Thyroid gland (tissue), 4 donors: Measurements from ENCODE around the gene TOR3A. TPM values are rescaled to one million over a fixed set of nuclear protein-coding genes. Genes with fewer than 3 reads are reported as not detected.

Experiments
- DNase-seq, 2 donors: peaks; one replicate each; pipeline ENCODE4 v3.0.0-alpha.2; 2019
- H3K27ac ChIP-seq, 3 donors: fragments of 200-600 bp; sonication (generic); 1 replicate in 2 of 3; 2 replicates in 1 of 3; pipeline ENCODE4 v1.5.1; 2016 to 2019; ENCODE audit warnings: mild to moderate bottlenecking in 1 of 3, moderate library complexity in 1 of 3
- H3K27me3 ChIP-seq: fragments of 200-600 bp; sonication (generic); one replicate; pipeline ENCODE4 v1.5.1; 2019
- H3K36me3 ChIP-seq, 2 donors: fragments of 200-600 bp; sonication (generic); one replicate each; pipeline ENCODE4 v1.5.1; 2016 to 2019
- H3K4me1 ChIP-seq, 2 donors: fragments of 200-600 bp; sonication (generic); one replicate each; pipeline ENCODE4 v1.5.1; 2017 to 2019
- H3K4me3 ChIP-seq, 3 donors: fragments of 200-600 bp; sonication (generic); replicated peaks in 1 of 3; 1 replicate in 2 of 3; 2 replicates in 1 of 3; pipeline ENCODE4 v1.5.1; 2016; ENCODE audit warnings: mild to moderate bottlenecking in 1 of 3
- H3K9me3 ChIP-seq: fragments of 200-600 bp; sonication (generic); one replicate; pipeline ENCODE4 v1.5.1; 2017
- CTCF ChIP-seq, 6 experiments: fragments of 200-600 bp in 3 of 6; fragments of 450-650 bp in 3 of 6; sonication (generic) in 3 of 6; IDR thresholded peaks; one replicate each; pipeline ENCODE4 v1.5.1; 2016 to 2019; ENCODE audit warnings: antibody characterized with exemption in 6 of 6, mild to moderate bottlenecking in 2 of 6, inconsistent platforms in 1 of 6, moderate library complexity in 1 of 6
- POLR2A ChIP-seq, 2 donors: fragments of 450-650 bp; IDR thresholded peaks; one replicate each; pipeline ENCODE4 v1.6.1; 2017; ENCODE audit warnings: antibody characterized with exemption in 2 of 2, mild to moderate bottlenecking in 2 of 2, moderate library complexity in 1 of 2
- WGBS, 2 donors: methylation state at CpG; one replicate each; pipeline ENCODE4 v1.1.5; 2017; 5-methylcytosine and 5-hydroxymethylcytosine counted together
- intact Hi-C: fragments of 100-400 bp; cut with DNase I; formaldehyde crosslinking; loops from one replicate; pipeline ENCODE4 v1.15.1; 2023
- total RNA-seq, 4 donors: library from RNA; depleted of rRNA; stranded (reverse); fragments of >200 nt; gene quantifications; one replicate each; pipeline ENCODE4 v1.2.3, GENCODE V29; 2016

The TOR3A gene
- total RNA-seq, 4 donors from 2014 or later = 30.0 to 57.4 (median 45.2) TPM

- TF ChIP-seq CTCF (IDR thresholded peaks at IDR 0.05) (no peak), POLR2A (IDR thresholded peaks at IDR 0.05) (no peak)
- peaks cover 5 to 9% of the 10 kb centered on the region in 2 donors for H3K4me1 ChIP-seq
- no peaks in the 10 kb centered on the region for H3K36me3 ChIP-seq
- intact Hi-C loops = no loop called here
- no peaks in the 10 kb centered on the region for H3K27me3 ChIP-seq
- no peak overlapping the region for H3K27ac ChIP-seq
- H3K4me3 ChIP-seq = no peak overlapping the region
- no peak for DNase-seq
- no peaks in the 10 kb centered on the region for H3K9me3 ChIP-seq
Measured at GRCh38 chr1:179047636-179047997, 34.3 kb upstream of the TOR3A start.

GRCh38 chr1:179048339-179049124 lies 33.3 kb upstream of the TOR3A start:
- Histone ChIP-seq H3K27me3 (no peaks in the 10 kb centered on the region), H3K27ac (no peak overlapping the region), H3K36me3 (no peaks in the 10 kb centered on the region), H3K4me1 (peaks cover 5 to 9% of the 10 kb centered on the region in 2 donors), H3K4me3 (no peak overlapping the region), H3K9me3 (no peaks in the 10 kb centered on the region)
- intact Hi-C loops = no loop called here
- TF ChIP-seq CTCF (IDR thresholded peaks at IDR 0.05) (no peak), POLR2A (IDR thresholded peaks at IDR 0.05) (no peak)
- WGBS, 2 donors = 98% methylated on average over 1 of the region's 1 CpG
- DNase-seq = no peak

DNA sequence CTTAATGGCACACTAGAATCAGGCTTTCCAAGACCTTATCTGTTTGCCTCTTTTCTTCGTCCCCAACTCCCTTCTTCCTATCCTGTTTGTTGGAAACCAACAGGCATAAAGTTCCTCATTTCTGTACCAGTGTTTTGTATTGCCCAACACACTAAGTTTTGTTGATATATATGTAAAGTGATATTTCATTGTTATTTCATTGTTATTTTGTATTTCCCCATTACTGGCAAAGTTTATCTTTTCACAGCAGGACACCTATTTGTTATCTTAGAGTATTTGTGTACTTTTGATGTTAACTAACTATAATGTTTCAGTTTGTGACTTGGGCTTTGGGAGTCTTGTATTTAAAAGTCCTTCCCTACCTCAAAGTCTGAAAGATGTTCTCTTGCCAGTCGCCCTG lies 29.1 kb upstream of the TOR3A start:
- peaks cover 0 to under 1% of the 10 kb centered on the region in 2 donors for H3K4me1 ChIP-seq
- no peak overlapping the region for H3K27ac ChIP-seq
- no peaks in the 10 kb centered on the region for H3K36me3 ChIP-seq
- no peaks in the 10 kb centered on the region for H3K27me3 ChIP-seq
- no peak for TF ChIP-seq POLR2A (IDR thresholded peaks at IDR 0.05)
- TF ChIP-seq CTCF (IDR thresholded peaks at IDR 0.05) = no peak
- WGBS, 2 donors = 93 to 94% methylated on average over 2 of the region's 2 CpGs
- intact Hi-C loops = no loop called here
- no peaks in the 10 kb centered on the region for H3K9me3 ChIP-seq
- H3K4me3 ChIP-seq = no peak overlapping the region
- DNase-seq = no peak

DNA sequence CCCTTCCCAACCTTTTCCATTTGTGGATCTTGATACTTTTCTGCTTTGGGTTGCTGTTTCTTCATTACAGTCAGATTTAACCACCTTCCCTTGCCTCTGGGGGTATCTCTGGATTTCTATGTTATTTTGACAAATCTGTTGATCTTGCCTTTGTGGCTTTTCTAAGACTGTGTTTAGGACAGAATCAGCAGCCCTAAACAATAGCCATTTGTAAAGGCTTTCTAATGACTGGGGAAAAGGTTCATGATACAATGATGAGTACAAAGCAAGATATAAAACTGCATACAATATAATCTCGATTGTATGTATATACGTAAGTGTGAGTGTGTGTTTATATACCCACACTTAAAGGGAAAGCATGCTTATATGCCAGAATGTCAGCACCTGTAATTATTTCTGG lies 28.4 kb upstream of the TOR3A start:
- no peak overlapping the region for H3K4me3 ChIP-seq
- H3K27ac ChIP-seq = no peak overlapping the region
- H3K36me3 ChIP-seq = no peaks in the 10 kb centered on the region
- intact Hi-C loops = no loop called here
- DNase-seq = no peak
- no peaks in the 10 kb centered on the region for H3K27me3 ChIP-seq
- H3K4me1 ChIP-seq = no peaks in the 10 kb centered on the region
- no peak for TF ChIP-seq POLR2A (IDR thresholded peaks at IDR 0.05)
- TF ChIP-seq CTCF (IDR thresholded peaks at IDR 0.05) = no peak
- 91% methylated on average over 2 of the region's 2 CpGs for WGBS, 2 donors
- H3K9me3 ChIP-seq = no peaks in the 10 kb centered on the region

- no peak overlapping the region for H3K4me3 ChIP-seq
- H3K4me1 ChIP-seq = no peaks in the 10 kb centered on the region
- TF ChIP-seq CTCF (IDR thresholded peaks at IDR 0.05) = no peak
- no peak for TF ChIP-seq POLR2A (IDR thresholded peaks at IDR 0.05)
- DNase-seq = no peak
- no peak overlapping the region for H3K27ac ChIP-seq
- no peaks in the 10 kb centered on the region for H3K9me3 ChIP-seq
- intact Hi-C loops = no loop called here
- H3K27me3 ChIP-seq = no peaks in the 10 kb centered on the region
- H3K36me3 ChIP-seq = no peaks in the 10 kb centered on the region
- WGBS, 2 donors = 98% methylated on average over 2 of the region's 2 CpGs
Measured at GRCh38 chr1:179055937-179056336, 25.9 kb upstream of the TOR3A start.
